H1 (cell line): ENCODE data around the gene LHX2. TPM values are rescaled to one million over a fixed set of nuclear protein-coding genes. Genes with fewer than 3 reads are reported as not detected.

Source experiments
- CHD1 ChIP-seq: IDR thresholded peaks from 2 replicates; pipeline ENCODE4 v1.6.1; 2012; ENCODE audit warnings: low read depth, low read length, improper control_type of control experiment
- CREB1 ChIP-seq: IDR thresholded peaks from 2 replicates; pipeline ENCODE4 v1.6.1; 2012; ENCODE audit warnings: inconsistent platforms
- JUND ChIP-seq: IDR thresholded peaks from 2 replicates; pipeline ENCODE4 v1.6.1; 2011; ENCODE audit warnings: mild to moderate bottlenecking, improper control_type of control experiment, low read length
- MAFK ChIP-seq: IDR thresholded peaks from 2 replicates; pipeline ENCODE4 v1.6.1; 2012; ENCODE audit warnings: low read depth, mild to moderate bottlenecking, improper control_type of control experiment, low read length
- polyA plus RNA-seq, 7 experiments: library from polyadenylated mRNA; depleted of rRNA in 3 of 7; stranded (reverse) in 5 of 7; unstranded in 2 of 7; fragments of >200 nt in 5 of 7; fragments of 200-250 nt in 2 of 7; gene quantifications; 1 replicate in 5 of 7; 2 replicates in 1 of 7; 4 replicates in 1 of 7; pipeline versions ENCODE4 v1.2.1 to v1.2.3, GENCODE V29; 2011 to 2013; ENCODE audit warnings: missing spikeins in 2 of 7, mixed read lengths in 2 of 7
- total RNA-seq: library from RNA; stranded (reverse); fragmentation: NEBNext Ultra II Directional; extraction: Animal tissue kit (Norgen Biotek cat#: 25700); gene quantifications from 2 replicates; pipeline ENCODE4 v1.2.1, GENCODE V29; 2021

Gene LHX2
- total and polyA plus RNA-seq, 2 of the 8 experiments (the other 6 are each of a cell fraction or from before 2014, with no cell fraction given): 0.11 to 0.86 TPM

DNA sequence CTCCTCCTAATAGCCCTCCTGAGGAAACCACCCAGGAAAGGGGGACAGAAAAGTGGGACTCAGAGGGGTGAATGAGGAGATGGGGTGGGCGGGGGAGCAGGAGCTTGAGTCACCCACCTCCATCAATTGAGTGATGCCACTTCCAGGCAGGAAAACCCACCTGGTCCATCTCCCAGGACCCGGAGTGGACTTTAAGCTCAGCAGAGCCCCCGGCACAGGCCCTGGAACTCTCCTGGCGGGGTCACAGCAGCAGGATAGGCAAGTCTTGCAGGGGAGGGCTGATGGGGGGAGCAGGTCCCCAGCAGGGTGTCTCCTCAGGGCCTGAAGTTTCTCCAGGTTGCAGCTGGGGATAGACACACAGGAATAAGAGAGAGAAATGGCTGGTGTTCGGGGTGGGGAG is 40.8 kb downstream of the LHX2 start (continued):
- TF ChIP-seq MAFK (no peak), CHD1 (no peak), CREB1 (no peak), JUND (no peak)
